LNCaP clone FGC (cell line): ENCODE data around the gene CRACR2B.

Experiments used
- DNase-seq: peaks from one replicate; pipeline ENCODE4 v3.0.0-alpha.2; 2011; ENCODE audit warnings: low read depth
- H3K4me3 ChIP-seq: 2 replicates; pipeline ENCODE4 v1.5.1; 2011; ENCODE audit warnings: mild to moderate bottlenecking, low read depth, low read length, control low read depth
- CTCF ChIP-seq: IDR thresholded peaks from 2 replicates; pipeline ENCODE4 v1.5.1; 2012; ENCODE audit warnings: mild to moderate bottlenecking; ENCODE audit not compliant: control insufficient read depth, insufficient read depth; ENCODE audit errors: extremely low read depth

The CRACR2B gene

GRCh38 chr11:868802-869201 is 41.1 kb downstream of the CRACR2B start:
- no peak for DNase-seq
- no peak overlapping the region for H3K4me3 ChIP-seq
- TF ChIP-seq CTCF, result no peak

- no peak for TF ChIP-seq CTCF
- no peak overlapping the region for H3K4me3 ChIP-seq
- DNase-seq, result no peak
These were observed 41.8 kb downstream of the CRACR2B start for GRCh38 chr11:869399-870126.

GRCh38 chr11:870127-870413 is 42.4 kb downstream of the CRACR2B start:
- TF ChIP-seq CTCF, result peak; percentile 22; the same call in 1 of the 2 replicates
- no peak overlapping the region for H3K4me3 ChIP-seq
- no peak for DNase-seq

GRCh38 chr11:870418-870817 is 42.7 kb downstream of the CRACR2B start:
- H3K4me3 ChIP-seq, result no peak overlapping the region
- TF ChIP-seq CTCF, result no peak
- no peak for DNase-seq

- no peak overlapping the region for H3K4me3 ChIP-seq
- TF ChIP-seq CTCF, result no peak
- no peak for DNase-seq
These were observed 43.8 kb downstream of the CRACR2B start for GRCh38 chr11:871472-871871.

GRCh38 chr11:872799-873198 is 45.1 kb downstream of the CRACR2B start:
- no peak for TF ChIP-seq CTCF
- no peak overlapping the region for H3K4me3 ChIP-seq
- DNase-seq, result no peak

- no peak for TF ChIP-seq CTCF
- DNase-seq, result no peak
- H3K4me3 ChIP-seq, result no peak overlapping the region
These were observed 46.0 kb downstream of the CRACR2B start for GRCh38 chr11:873706-874105.
